ENCODE data around the gene SAFB. TPM values are rescaled to one million over a fixed set of nuclear protein-coding genes. Genes with fewer than 3 reads are reported as not detected.

The SAFB gene
- polyA plus RNA-seq, 3 donors from 2014 or later = 6.4 to 103 (median 29.6) TPM

GRCh38 chr19:5590151-5590864, 32.6 kb upstream of the SAFB start:
- no peak overlapping the region for H3K4me3 Mint-ChIP-seq
- peaks cover 4 to 5% (median 4%) of the 10 kb centered on the region in 3 donors for H3K27me3 Mint-ChIP-seq (ENCODE audit: low read depth in 3 of 3)
- no peak overlapping the region for H3K27ac Mint-ChIP-seq
- H3K9me3 Mint-ChIP-seq = no peaks in the 10 kb centered on the region
- H3K36me3 Mint-ChIP-seq = peaks cover 14 to 53% (median 16%) of the 10 kb centered on the region in 3 donors
- H3K4me1 Mint-ChIP-seq = peaks cover 4 to 6% of the 10 kb centered on the region in 2 donors
- DNase-seq = no peak

GRCh38 chr19:5590865-5591154, 32.1 kb upstream of the SAFB start:
- Mint-ChIP-seq H3K9me3 (no peaks in the 10 kb centered on the region), H3K36me3 (peaks cover 16 to 56% (median 18%) of the 10 kb centered on the region in 3 donors), H3K27me3 (ENCODE audit: low read depth in 3 of 3) (peaks cover 5% of the 10 kb centered on the region in 3 donors), H3K4me1 (peaks cover 1 to 3% of the 10 kb centered on the region in 2 donors), H3K4me3 (no peak overlapping the region), H3K27ac (no peak overlapping the region)
- no peak for DNase-seq

- H3K27me3 Mint-ChIP-seq (ENCODE audit: low read depth in 3 of 3) = peaks cover 5% of the 10 kb centered on the region in 3 donors
- peaks cover under 1 to 3% of the 10 kb centered on the region in 2 donors for H3K4me1 Mint-ChIP-seq
- peaks cover 16 to 59% (median 19%) of the 10 kb centered on the region in 3 donors for H3K36me3 Mint-ChIP-seq
- no peak overlapping the region for H3K4me3 Mint-ChIP-seq
- DNase-seq = no peak
- no peaks in the 10 kb centered on the region for H3K9me3 Mint-ChIP-seq
- no peak overlapping the region for H3K27ac Mint-ChIP-seq
Observed at GRCh38 chr19:5591476-5591875, 31.4 kb upstream of the SAFB start.

GRCh38 chr19:5592531-5593342, 30.1 kb upstream of the SAFB start:
- Mint-ChIP-seq H3K4me3 (no peak overlapping the region), H3K9me3 (no peaks in the 10 kb centered on the region), H3K36me3 (peaks cover 16 to 58% (median 23%) of the 10 kb centered on the region in 3 donors), H3K27ac (no peak overlapping the region), H3K4me1 (peaks cover 3 to 6% of the 10 kb centered on the region in 2 donors), H3K27me3 (ENCODE audit: low read depth in 3 of 3) (peaks cover 3 to 5% (median 5%) of the 10 kb centered on the region in 3 donors)
- DNase-seq = no peak

GRCh38 chr19:5593343-5594255, 29.3 kb upstream of the SAFB start:
- no peaks in the 10 kb centered on the region for H3K9me3 Mint-ChIP-seq
- H3K36me3 Mint-ChIP-seq = peaks cover 16 to 53% (median 24%) of the 10 kb centered on the region in 3 donors
- no peak for DNase-seq
- peaks cover 3 to 5% (median 3%) of the 10 kb centered on the region in 3 donors for H3K27me3 Mint-ChIP-seq (ENCODE audit: low read depth in 3 of 3)
- peaks cover 3 to 6% of the 10 kb centered on the region in 2 donors for H3K4me1 Mint-ChIP-seq
- no peak overlapping the region for H3K4me3 Mint-ChIP-seq
- H3K27ac Mint-ChIP-seq = no peak overlapping the region

- H3K4me1 Mint-ChIP-seq = peaks cover 3 to 6% of the 10 kb centered on the region in 2 donors
- no peak overlapping the region for H3K27ac Mint-ChIP-seq
- peaks cover 3 to 5% (median 3%) of the 10 kb centered on the region in 3 donors for H3K27me3 Mint-ChIP-seq (ENCODE audit: low read depth in 3 of 3)
Observed at GRCh38 chr19:5594521-5594950, 28.3 kb upstream of the SAFB start.

GRCh38 chr19:5595129-5595528, 27.8 kb upstream of the SAFB start:
- DNase-seq = no peak
- Mint-ChIP-seq H3K36me3 (peaks cover 16 to 62% (median 33%) of the 10 kb centered on the region in 3 donors), H3K27me3 (ENCODE audit: low read depth in 3 of 3) (peaks cover 3 to 6% (median 5%) of the 10 kb centered on the region in 3 donors), H3K9me3 (no peaks in the 10 kb centered on the region), H3K4me1 (peaks cover 3 to 6% of the 10 kb centered on the region in 2 donors), H3K27ac (peak overlapping the region in 1 of 6 donors; percentile 25), H3K4me3 (no peak overlapping the region)

More at GRCh38 chr19:5594521-5594950, 28.3 kb upstream of the SAFB start:
- H3K36me3 Mint-ChIP-seq = peaks cover 16 to 56% (median 29%) of the 10 kb centered on the region in 3 donors
- no peak overlapping the region for H3K4me3 Mint-ChIP-seq
- no peak for DNase-seq
- H3K9me3 Mint-ChIP-seq = no peaks in the 10 kb centered on the region

GRCh38 chr19:5595745-5596144, 27.1 kb upstream of the SAFB start:
- H3K36me3 Mint-ChIP-seq = peaks cover 16 to 67% (median 36%) of the 10 kb centered on the region in 3 donors
- no peaks in the 10 kb centered on the region for H3K9me3 Mint-ChIP-seq
- peaks cover 3 to 7% (median 5%) of the 10 kb centered on the region in 3 donors for H3K27me3 Mint-ChIP-seq (ENCODE audit: low read depth in 3 of 3)

GRCh38 chr19:5600797-5601196, 22.1 kb upstream of the SAFB start:
- Mint-ChIP-seq H3K4me1 (peaks cover 3 to 6% of the 10 kb centered on the region in 2 donors), H3K4me3 (no peak overlapping the region), H3K36me3 (peaks cover 4 to 64% (median 47%) of the 10 kb centered on the region in 3 donors), H3K27me3 (ENCODE audit: low read depth in 3 of 3) (peaks cover 0 to 6% (median 3%) of the 10 kb centered on the region in 3 donors), H3K9me3 (no peaks in the 10 kb centered on the region), H3K27ac (no peak overlapping the region)
- no peak for DNase-seq

More at GRCh38 chr19:5595745-5596144, 27.1 kb upstream of the SAFB start:
- Mint-ChIP-seq H3K27ac (peak overlapping the region in 1 of 6 donors; percentile 25), H3K4me1 (peaks cover 3 to 6% of the 10 kb centered on the region in 2 donors), H3K4me3 (no peak overlapping the region)
- DNase-seq = no peak

- H3K4me3 Mint-ChIP-seq = no peak overlapping the region
- H3K27me3 Mint-ChIP-seq (ENCODE audit: low read depth in 3 of 3) = peaks cover 0 to 6% (median 3%) of the 10 kb centered on the region in 3 donors
- DNase-seq = no peak
Observed at GRCh38 chr19:5603626-5604025, 19.3 kb upstream of the SAFB start.

GRCh38 chr19:5605362-5605761, 17.5 kb upstream of the SAFB start:
- Mint-ChIP-seq H3K36me3 (peaks cover 9 to 54% (median 46%) of the 10 kb centered on the region in 3 donors), H3K27me3 (ENCODE audit: low read depth in 3 of 3) (peaks cover 0 to 3% (median 3%) of the 10 kb centered on the region in 3 donors), H3K27ac (peak overlapping the region in 2 of 6 donors; percentile 7 to 30), H3K4me1 (peaks cover 7 to 14% of the 10 kb centered on the region in 2 donors), H3K4me3 (no peak overlapping the region), H3K9me3 (no peaks in the 10 kb centered on the region)
- DNase-seq = no peak

More at GRCh38 chr19:5603626-5604025, 19.3 kb upstream of the SAFB start:
- Mint-ChIP-seq H3K9me3 (no peaks in the 10 kb centered on the region), H3K27ac (no peak overlapping the region), H3K4me1 (peaks cover 7 to 14% of the 10 kb centered on the region in 2 donors), H3K36me3 (peaks cover 4 to 65% (median 56%) of the 10 kb centered on the region in 3 donors)

- no peak for DNase-seq
- peaks cover 14 to 55% (median 52%) of the 10 kb centered on the region in 3 donors for H3K36me3 Mint-ChIP-seq
- peaks cover 7 to 14% of the 10 kb centered on the region in 2 donors for H3K4me1 Mint-ChIP-seq
- peak overlapping the region in 3 of 6 donors; percentile 12 to 26 (median 13) for H3K27ac Mint-ChIP-seq
- no peak overlapping the region for H3K4me3 Mint-ChIP-seq
- H3K27me3 Mint-ChIP-seq (ENCODE audit: low read depth in 3 of 3) = peaks cover 0 to 3% (median 2%) of the 10 kb centered on the region in 3 donors
- H3K9me3 Mint-ChIP-seq = no peaks in the 10 kb centered on the region
Observed at GRCh38 chr19:5607318-5608275, 15.3 kb upstream of the SAFB start.

Data from immature natural killer cell (primary cell).